Measurements from ENCODE around the gene MARVELD1.
"Not testable (repeated sequence)": the region's sequence is repeated elsewhere in the genome, so short reads cannot be mapped to it uniquely, and the experiment has no call there.

Gene MARVELD1

GRCh38 chr10:97713339-97713825 lies at the start of gene MARVELD1:
MARVELD1 (plus strand) TSS chr10:97713730; CDS start chr10:97713877, 147 bp downstream.
- peak; percentile 9 for DNase-seq

GRCh38 chr10:97664282-97664850 lies 49.2 kb upstream of the MARVELD1 start:
- no peak for DNase-seq

- DNase-seq, result no peak
Measured at GRCh38 chr10:97666992-97667391, 46.5 kb upstream of the MARVELD1 start.

GRCh38 chr10:97667463-97667862 lies 46.1 kb upstream of the MARVELD1 start:
- no peak for DNase-seq

- DNase-seq, result no peak
Measured at GRCh38 chr10:97669571-97669970, 44.0 kb upstream of the MARVELD1 start.

- DNase-seq, result peak; percentile 12
Measured at GRCh38 chr10:97673736-97674525, 39.6 kb upstream of the MARVELD1 start.

GRCh38 chr10:97675222-97675621 lies 38.3 kb upstream of the MARVELD1 start:
- no peak for DNase-seq

GRCh38 chr10:97676770-97677581 lies 36.6 kb upstream of the MARVELD1 start:
- DNase-seq, result peak; percentile 48

GRCh38 chr10:97679594-97679993 lies 33.9 kb upstream of the MARVELD1 start:
- no peak for DNase-seq

GRCh38 chr10:97682042-97682441 lies 31.5 kb upstream of the MARVELD1 start:
- DNase-seq, result no peak

GRCh38 chr10:97683556-97684367 lies 29.8 kb upstream of the MARVELD1 start:
- no peak for DNase-seq

- DNase-seq, result not testable (repeated sequence)
Measured at GRCh38 chr10:97684368-97684713, 29.2 kb upstream of the MARVELD1 start.

- no peak for DNase-seq
Measured at GRCh38 chr10:97684866-97685394, 28.6 kb upstream of the MARVELD1 start.

- DNase-seq, result no peak
Measured at GRCh38 chr10:97685395-97685958, 28.1 kb upstream of the MARVELD1 start.

GRCh38 chr10:97686301-97686961 lies 27.1 kb upstream of the MARVELD1 start:
- no peak for DNase-seq

- DNase-seq, result peak; percentile 92
Measured at GRCh38 chr10:97686962-97687784, 26.4 kb upstream of the MARVELD1 start, which contains the start of gene AVPI1. AVPI1 (minus strand) TSS chr10:97687241; CDS start chr10:97679905, 7,336 bp downstream.

- no peak for DNase-seq
Measured at GRCh38 chr10:97687785-97688781, 25.4 kb upstream of the MARVELD1 start.

GRCh38 chr10:97689559-97690020 lies 23.9 kb upstream of the MARVELD1 start:
- DNase-seq, result no peak

- no peak for DNase-seq
Measured at GRCh38 chr10:97690133-97690532, 23.4 kb upstream of the MARVELD1 start.

Measured in stimulated activated CD4-positive, alpha-beta T cell treated with anti-CD3 and anti-CD28 coated beads, Interleukin-4, amount 100 ng/mL, for 24 hours (primary cell).